MM.1S (cell line): ENCODE data around the gene NIPBL.

Source experiments
- EZH2 ChIP-seq: fragments of 300-600 bp; sonication (generic); optimal IDR thresholded peaks from 2 replicates; pipeline ENCODE3; 2017; ENCODE audit warnings: low read depth, mild to moderate bottlenecking, antibody characterized with exemption, low read length, mixed read lengths
- EZH2phosphoT487 ChIP-seq: fragments of 300-600 bp; sonication (generic); IDR thresholded peaks from 2 replicates; pipeline ENCODE4 v1.6.1; 2018; ENCODE audit warnings: antibody characterized with exemption, low read length
- TF ChIP-seq, protein P1 (sequence below): fragments of 300-600 bp; sonication (generic); IDR thresholded peaks from 2 replicates; pipeline ENCODE4 v1.5.1; 2016; ENCODE audit warnings: antibody characterized with exemption, low read length, mixed read lengths

GRCh38 chr5:36953043-36953442, 76.5 kb downstream of the NIPBL start:
- TF ChIP-seq, protein P1, sequence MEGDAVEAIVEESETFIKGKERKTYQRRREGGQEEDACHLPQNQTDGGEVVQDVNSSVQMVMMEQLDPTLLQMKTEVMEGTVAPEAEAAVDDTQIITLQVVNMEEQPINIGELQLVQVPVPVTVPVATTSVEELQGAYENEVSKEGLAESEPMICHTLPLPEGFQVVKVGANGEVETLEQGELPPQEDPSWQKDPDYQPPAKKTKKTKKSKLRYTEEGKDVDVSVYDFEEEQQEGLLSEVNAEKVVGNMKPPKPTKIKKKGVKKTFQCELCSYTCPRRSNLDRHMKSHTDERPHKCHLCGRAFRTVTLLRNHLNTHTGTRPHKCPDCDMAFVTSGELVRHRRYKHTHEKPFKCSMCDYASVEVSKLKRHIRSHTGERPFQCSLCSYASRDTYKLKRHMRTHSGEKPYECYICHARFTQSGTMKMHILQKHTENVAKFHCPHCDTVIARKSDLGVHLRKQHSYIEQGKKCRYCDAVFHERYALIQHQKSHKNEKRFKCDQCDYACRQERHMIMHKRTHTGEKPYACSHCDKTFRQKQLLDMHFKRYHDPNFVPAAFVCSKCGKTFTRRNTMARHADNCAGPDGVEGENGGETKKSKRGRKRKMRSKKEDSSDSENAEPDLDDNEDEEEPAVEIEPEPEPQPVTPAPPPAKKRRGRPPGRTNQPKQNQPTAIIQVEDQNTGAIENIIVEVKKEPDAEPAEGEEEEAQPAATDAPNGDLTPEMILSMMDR = no peak
- TF ChIP-seq EZH2phosphoT487 = no peak
- no peak for TF ChIP-seq EZH2
